Lower leg skin (tissue), 4 donors: Measurements from ENCODE around the gene THADA. TPM values are rescaled to one million over a fixed set of nuclear protein-coding genes. Genes with fewer than 3 reads are reported as not detected.

Source experiments
- DNase-seq, 2 donors: peaks; one replicate each; pipeline ENCODE4 v3.0.0-alpha.2; 2019; ENCODE audit warnings: low spot score in 2 of 2
- H3K4me3 ChIP-seq: fragments of 200-600 bp; sonication (generic); 2 replicates; pipeline ENCODE4 v1.5.1; 2017; ENCODE audit warnings: mild to moderate bottlenecking, low read depth; ENCODE audit not compliant: poor library complexity, severe bottlenecking
- CTCF ChIP-seq, 3 donors: fragments of 450-650 bp; IDR thresholded peaks; one replicate each; pipeline ENCODE4 v1.5.1; 2016; ENCODE audit warnings: antibody characterized with exemption in 3 of 3, mild to moderate bottlenecking in 3 of 3, moderate library complexity in 2 of 3
- POLR2A ChIP-seq, 2 donors: fragments of 450-650 bp; IDR thresholded peaks; one replicate each; pipeline ENCODE4 v1.6.1; 2016 to 2017; ENCODE audit warnings: antibody characterized with exemption in 2 of 2, mild to moderate bottlenecking in 1 of 2, moderate library complexity in 1 of 2
- WGBS, 2 donors: methylation state at CpG; one replicate each; pipeline ENCODE4 v1.1.5; 2018; 5-methylcytosine and 5-hydroxymethylcytosine counted together
- intact Hi-C: fragments of 100-400 bp; cut with DNase I; formaldehyde crosslinking; loops from one replicate; pipeline ENCODE4 v1.15.0; 2023; ENCODE audit warnings: low total_unique reads
- total RNA-seq, 4 donors: library from RNA; depleted of rRNA; stranded (reverse); fragments of >200 nt; gene quantifications; one replicate each; pipeline ENCODE4 v1.1.0, GENCODE V29; 2016

The THADA gene
- total RNA-seq, 4 donors from 2014 or later = 19.5 to 26.4 (median 22.2) TPM

- TF ChIP-seq CTCF (IDR thresholded peaks at IDR 0.05) (no peak), POLR2A (IDR thresholded peaks at IDR 0.05) (no peak)
- no peak overlapping the region for H3K4me3 ChIP-seq
- DNase-seq = peak; percentile 84 to 94
- WGBS, 2 donors = 59 to 64% methylated on average over 12 to 14 of the region's 14 CpGs
- intact Hi-C loops = no loop called here
These were observed 326.7 kb downstream of the THADA start for GRCh38 chr2:43269074-43269572.

DNA sequence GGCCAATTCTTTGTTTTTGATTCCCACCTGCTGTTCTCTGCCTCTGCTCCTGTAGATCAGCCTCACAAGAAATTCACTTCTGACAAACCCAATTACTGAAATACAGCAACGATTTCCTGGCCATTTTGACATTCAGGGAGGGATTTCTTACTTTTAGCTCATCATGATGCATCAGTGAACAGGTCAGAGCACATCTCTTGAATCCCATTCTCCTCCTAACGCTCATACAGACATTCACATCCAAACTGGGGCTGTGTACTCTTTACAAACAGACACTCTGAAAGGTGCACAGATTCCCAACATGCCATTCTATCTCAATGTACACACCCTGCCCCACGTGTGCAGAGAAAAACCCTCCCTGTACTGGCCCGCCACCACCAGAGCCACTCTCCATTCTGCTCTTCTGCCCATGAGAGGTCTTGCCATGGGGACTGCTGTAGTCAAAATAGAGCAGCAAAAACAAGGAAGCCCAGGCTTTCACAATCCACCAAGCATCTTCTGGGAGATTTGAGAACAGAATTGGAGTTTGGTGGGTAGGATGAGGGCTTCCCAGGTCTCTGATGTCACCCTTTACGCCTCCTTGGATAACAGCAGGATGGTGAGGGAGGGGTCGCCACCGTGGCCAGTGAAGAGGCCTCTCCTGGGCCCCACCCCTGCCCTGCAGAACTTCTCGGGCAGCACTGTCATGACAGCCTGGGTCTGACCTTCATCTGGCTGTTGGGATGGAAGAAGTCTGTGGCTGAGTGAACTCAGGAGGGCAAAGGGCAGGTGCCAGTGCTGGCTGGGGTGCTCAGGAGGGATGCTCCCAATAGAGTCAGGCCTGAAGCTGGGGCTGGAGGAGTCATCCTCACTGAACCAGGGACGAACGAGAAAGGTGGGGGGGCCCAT lies 327.5 kb downstream of the THADA start:
- 56 to 65% methylated on average over 10 of the region's 10 CpGs for WGBS, 2 donors
- DNase-seq = no peak
- TF ChIP-seq POLR2A (IDR thresholded peaks at IDR 0.05) (no peak), CTCF (IDR thresholded peaks at IDR 0.05) (no peak)
- no peak overlapping the region for H3K4me3 ChIP-seq
- intact Hi-C loops = no loop called here

DNA sequence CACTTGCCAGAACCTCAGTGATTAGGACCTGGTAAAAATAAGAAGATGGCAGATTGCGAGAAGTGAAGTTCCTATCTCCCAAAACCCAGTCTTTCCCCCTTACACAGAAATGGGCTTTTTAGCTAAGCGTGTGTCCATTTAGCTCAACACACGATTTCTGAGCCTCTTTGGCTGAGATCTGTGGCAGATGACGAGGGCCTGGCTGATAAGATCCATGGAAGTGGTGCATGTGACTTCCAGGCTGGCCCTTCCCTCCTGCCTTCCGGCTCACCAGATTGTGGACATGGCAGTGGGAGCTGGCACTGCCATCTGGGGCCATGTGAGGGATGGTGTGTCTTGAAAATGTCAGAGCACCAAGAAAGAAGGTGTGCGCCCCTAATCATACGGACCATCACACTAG lies 328.5 kb downstream of the THADA start:
- intact Hi-C loops = no loop called here
- WGBS, 2 donors = 85% methylated on average over 7 of the region's 7 CpGs
- H3K4me3 ChIP-seq = no peak overlapping the region
- no peak for DNase-seq
- TF ChIP-seq CTCF (IDR thresholded peaks at IDR 0.05) (no peak), POLR2A (IDR thresholded peaks at IDR 0.05) (no peak)

DNA sequence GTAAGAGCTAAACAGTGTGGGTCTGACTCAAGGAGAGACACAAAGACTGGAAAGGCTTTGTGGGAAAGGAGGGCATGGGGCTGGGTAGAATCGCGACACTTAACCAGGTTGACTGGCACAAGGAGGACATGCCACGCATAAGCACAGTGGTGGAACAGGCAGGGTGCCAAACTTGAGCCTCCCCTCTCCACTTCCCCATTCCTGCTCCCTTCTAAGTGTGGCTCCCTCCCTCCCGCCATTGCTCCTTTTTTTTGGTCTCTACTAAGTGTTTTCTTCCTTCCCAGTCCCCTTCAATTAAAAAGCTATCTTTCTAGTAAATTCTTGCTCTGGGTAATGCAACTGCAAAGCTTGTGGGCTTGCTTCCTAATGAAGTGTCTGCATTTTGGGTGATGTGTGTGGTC lies 329.1 kb downstream of the THADA start:
- WGBS, 2 donors = 78 to 83% methylated on average over 4 of the region's 4 CpGs
- no peak overlapping the region for H3K4me3 ChIP-seq
- intact Hi-C loops = no loop called here
- no peak for TF ChIP-seq CTCF (IDR thresholded peaks at IDR 0.05)
- TF ChIP-seq POLR2A (IDR thresholded peaks at IDR 0.05) = no peak
- DNase-seq = peak; percentile 55 to 91

GRCh38 chr2:43265421-43265820 lies 330.4 kb downstream of the THADA start:
- TF ChIP-seq CTCF (IDR thresholded peaks at IDR 0.05) (no peak), POLR2A (IDR thresholded peaks at IDR 0.05) (no peak)
- WGBS, 2 donors = 48 to 60% methylated on average over 9 of the region's 9 CpGs
- DNase-seq = no peak
- H3K4me3 ChIP-seq = no peak overlapping the region
- intact Hi-C loops = no loop called here
